Ovary (tissue), 9 donors: ENCODE data around the gene METTL26. TPM values are rescaled to one million over a fixed set of nuclear protein-coding genes. Genes with fewer than 3 reads are reported as not detected.

Experiments used
- DNase-seq, 5 donors: peaks; one replicate each; pipeline ENCODE4 v3.0.0-alpha.2; 2019 to 2020
- H3K27ac ChIP-seq, 2 donors: fragments of 200-600 bp; one replicate each; pipeline versions ENCODE4 v1.5.1 to v1.8.0; 2019 to 2022
- H3K27me3 ChIP-seq: fragments of 200-600 bp; one replicate; pipeline ENCODE4 v1.8.0; 2022
- H3K36me3 ChIP-seq: fragments of 200-600 bp; sonication (generic); one replicate; pipeline ENCODE4 v1.5.1; 2019
- H3K4me1 ChIP-seq: one replicate; pipeline ENCODE4 v1.8.1; 2013; ENCODE audit warnings: mild to moderate bottlenecking, moderate library complexity; ENCODE audit not compliant: insufficient read depth
- H3K4me3 ChIP-seq: fragments of 200-600 bp; sonication (generic); one replicate; pipeline ENCODE4 v1.5.1; 2017
- H3K9me3 ChIP-seq, 2 donors: fragments of 200-600 bp in 1 of 2; sonication (generic) in 1 of 2; one replicate each; pipeline versions ENCODE4 v1.5.1 to v1.8.1; 2013 to 2019; ENCODE audit warnings: mild to moderate bottlenecking in 1 of 2, moderate library complexity in 1 of 2
- EP300 ChIP-seq: sonication (generic); formaldehyde crosslinking; IDR thresholded peaks from one replicate; pipeline ENCODE4 v1.6.1; 2017; ENCODE audit warnings: antibody characterized with exemption
- POLR2A ChIP-seq: fragments of 450-650 bp; IDR thresholded peaks from one replicate; pipeline ENCODE4 v1.6.1; 2017; ENCODE audit warnings: antibody characterized with exemption, mild to moderate bottlenecking, moderate library complexity
- WGBS, 3 donors: extraction: QIAGEN DNeasy Blood & Tissue Kit in 1 of 3; methylation state at CpG; one replicate each; pipeline versions ENCODE4 v1.1.5 to v1.1.7; 2013 to 2017; 5-methylcytosine and 5-hydroxymethylcytosine counted together
- intact Hi-C, 4 donors: fragments of 100-400 bp; cut with DNase I; formaldehyde crosslinking; loops; one replicate each; pipeline versions ENCODE4 v1.11.0 to v1.15.1; 2022 to 2023
- polyA plus RNA-seq, 2 donors: library from polyadenylated mRNA; stranded (reverse); fragments of 200-250 nt in 1 of 2; fragments of 350-450 nt in 1 of 2; fragmentation: Illumina TruSeq in 1 of 2; extraction: RNeasy Lipid Tissue Mini Kit (QIAGEN cat#74804) in 1 of 2; gene quantifications; one replicate each; pipeline ENCODE4 v1.2.3, GENCODE V29; 2013 to 2014
- total RNA-seq, 7 donors: library from RNA; depleted of rRNA in 2 of 7; stranded (reverse); fragments of >200 nt in 2 of 7; fragmentation: NEBNext Ultra II Directional in 3 of 7; extraction: Animal tissue kit (Norgen Biotek cat#: 25700) in 3 of 7; gene quantifications; one replicate each; pipeline versions ENCODE4 v1.1.0 to v1.2.4, GENCODE V29; 2016 to 2023
- TF ChIP-seq, protein P1 (sequence below), 3 donors: fragments of 450-650 bp in 2 of 3; fragments of 200-600 bp in 1 of 3; IDR thresholded peaks; one replicate each; pipeline versions ENCODE4 v1.5.1 to v1.8.0; 2016 to 2022; ENCODE audit warnings: antibody characterized with exemption in 3 of 3, mild to moderate bottlenecking in 1 of 3
- donor health status: DM: no; HTN: no; CAD: no; lungs with moderate emphysema.
- donor health status: DM: no; HTN: no; CAD: no.
- donor health status: Bipolar disorder and iron deficiency.
- donor health status: DM: yes; HTN: yes; CAD: no.
- donor health status: DM: no; HTN: no; CAD: no.
- donor health status: DM: yes; HTN: yes; CAD: no.

METTL26 gene
- total and polyA plus RNA-seq, 9 donors = 12.2 to 139 (median 75.9) TPM

DNA sequence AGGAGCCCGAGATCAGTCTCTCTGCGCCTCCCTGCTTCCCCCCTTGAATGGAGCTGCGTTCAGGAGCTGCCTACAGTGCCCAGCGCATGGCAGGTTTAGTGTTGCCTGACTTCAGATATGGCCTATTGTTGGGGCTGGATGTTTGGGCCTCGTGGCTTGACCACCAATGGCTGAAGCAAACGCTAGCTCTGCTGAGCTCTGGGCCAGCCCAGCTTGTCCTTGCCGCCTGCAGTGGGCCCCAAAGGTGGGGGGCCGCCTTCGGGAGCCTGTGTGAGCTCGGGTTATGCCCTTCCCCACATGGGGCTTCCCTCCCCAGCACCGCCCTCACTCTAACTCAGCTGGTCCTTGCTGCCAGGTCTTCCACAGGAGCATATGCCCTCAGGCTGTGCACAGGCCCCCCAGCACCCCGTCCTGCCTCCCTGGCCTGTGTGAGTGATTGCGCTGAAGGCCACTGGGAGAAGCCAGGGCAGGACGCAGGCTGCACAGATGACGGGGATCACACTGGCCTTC is 2.0 kb upstream of the METTL26 start:
- H3K36me3 ChIP-seq = no peaks in the 10 kb centered on the region
- TF ChIP-seq EP300 = no peak
- TF ChIP-seq, protein P1, sequence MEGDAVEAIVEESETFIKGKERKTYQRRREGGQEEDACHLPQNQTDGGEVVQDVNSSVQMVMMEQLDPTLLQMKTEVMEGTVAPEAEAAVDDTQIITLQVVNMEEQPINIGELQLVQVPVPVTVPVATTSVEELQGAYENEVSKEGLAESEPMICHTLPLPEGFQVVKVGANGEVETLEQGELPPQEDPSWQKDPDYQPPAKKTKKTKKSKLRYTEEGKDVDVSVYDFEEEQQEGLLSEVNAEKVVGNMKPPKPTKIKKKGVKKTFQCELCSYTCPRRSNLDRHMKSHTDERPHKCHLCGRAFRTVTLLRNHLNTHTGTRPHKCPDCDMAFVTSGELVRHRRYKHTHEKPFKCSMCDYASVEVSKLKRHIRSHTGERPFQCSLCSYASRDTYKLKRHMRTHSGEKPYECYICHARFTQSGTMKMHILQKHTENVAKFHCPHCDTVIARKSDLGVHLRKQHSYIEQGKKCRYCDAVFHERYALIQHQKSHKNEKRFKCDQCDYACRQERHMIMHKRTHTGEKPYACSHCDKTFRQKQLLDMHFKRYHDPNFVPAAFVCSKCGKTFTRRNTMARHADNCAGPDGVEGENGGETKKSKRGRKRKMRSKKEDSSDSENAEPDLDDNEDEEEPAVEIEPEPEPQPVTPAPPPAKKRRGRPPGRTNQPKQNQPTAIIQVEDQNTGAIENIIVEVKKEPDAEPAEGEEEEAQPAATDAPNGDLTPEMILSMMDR (IDR thresholded peaks at IDR 0.05) = no peak
- TF ChIP-seq POLR2A = no peak
- WGBS, 3 donors = 78 to 80% (median 79%) methylated on average over 15 of the region's 15 CpGs
- H3K27me3 ChIP-seq = no peaks in the 10 kb centered on the region
- no peaks in the 10 kb centered on the region for H3K9me3 ChIP-seq
- H3K4me3 ChIP-seq = no peak overlapping the region
- peak overlapping the region; percentile 24 to 74 for H3K27ac ChIP-seq
- DNase-seq = peak in 2 of 5 donors; percentile 28 to 52
- intact Hi-C loops = loop anchor here in 1 of 4 donors (5.0 to 10.0 kb wide), 2 partner anchors 46 to 1327 kb away; partner anchors contain the start of genes RAB40C, RNF151 and RPS2
- peaks cover 15% of the 10 kb centered on the region for H3K4me1 ChIP-seq

GRCh38 chr16:637081-638018 is 1.2 kb upstream of the METTL26 start:
- H3K36me3 ChIP-seq = no peaks in the 10 kb centered on the region
- no peaks in the 10 kb centered on the region for H3K9me3 ChIP-seq
- peak overlapping the region; percentile 88 for H3K4me3 ChIP-seq
- DNase-seq = peak; percentile 91 to 96 (median 92)
- H3K27ac ChIP-seq = peak overlapping the region; percentile 84 to 96
- no peaks in the 10 kb centered on the region for H3K27me3 ChIP-seq
- WGBS, 3 donors = 14 to 30% (median 27%) methylated on average over 29 to 52 of the region's 53 CpGs
- H3K4me1 ChIP-seq = peaks cover 10% of the 10 kb centered on the region
- intact Hi-C loops = loop anchor here in 1 of 4 donors (5.0 to 10.0 kb wide), 2 partner anchors 45 to 1327 kb away; partner anchors contain the start of genes RAB40C, RNF151 and RPS2
- TF ChIP-seq POLR2A (no peak), EP300 (no peak)
- TF ChIP-seq, protein P1 (IDR thresholded peaks at IDR 0.05) = no peak

GRCh38 chr16:635573-636205 is 416 bp downstream of the METTL26 start:
- peak overlapping the region in 1 of 2 donors; percentile 96 for H3K27ac ChIP-seq

More at GRCh38 chr16:635573-636205, 416 bp downstream of the METTL26 start:
- DNase-seq = peak in 2 of 5 donors; percentile 34 to 64
- Histone ChIP-seq H3K36me3 (no peaks in the 10 kb centered on the region), H3K27me3 (no peaks in the 10 kb centered on the region), H3K9me3 (no peaks in the 10 kb centered on the region), H3K4me1 (peaks cover 14% of the 10 kb centered on the region), H3K4me3 (peak overlapping the region; percentile 88)
- intact Hi-C loops = loop anchor here in 1 of 4 donors (5.0 to 10.0 kb wide), 2 partner anchors 43 to 1329 kb away; partner anchors contain the start of genes RAB40C, RNF151 and RPS2
- TF ChIP-seq, protein P1 (IDR thresholded peaks at IDR 0.05) = no peak
- TF ChIP-seq POLR2A (no peak), EP300 (no peak)
- 2 to 5% (median 2%) methylated on average over 28 to 55 of the region's 55 CpGs for WGBS, 3 donors
